SK-N-SH (cell line): Measurements from ENCODE around the gene ZNF879. TPM values are rescaled to one million over a fixed set of nuclear protein-coding genes. Genes with fewer than 3 reads are reported as not detected.

Experiments
- CTCF ChIA-PET: fragments of 300-600, 350-600 bp; formaldehyde crosslinking; extraction: SDS; loops from one replicate; lab custom pipeline; 2021; lab: Yijun Ruan, JAX
- POLR2A ChIA-PET: fragments of 350-600 bp; sonication (Branson Sonifier 250); formaldehyde crosslinking; extraction: SDS; loops from one replicate; lab custom pipeline; 2020; ENCODE audit warnings: antibody characterized with exemption, inconsistent platforms; lab: Yijun Ruan, JAX
- DNase-seq: peaks from one replicate; pipeline ENCODE4 v3.0.0; 2012
- H2AFZ ChIP-seq: fragments of 200-600 bp; sonication (generic); 2 replicates; pipeline ENCODE4 v1.8.1; 2016; ENCODE audit warnings: antibody characterized with exemption, mild to moderate bottlenecking, low read depth
- H3F3A ChIP-seq: fragments of 200-600 bp; sonication (generic); replicated peaks from 2 replicates; pipeline ENCODE3; 2016; ENCODE audit warnings: antibody characterized with exemption, mild to moderate bottlenecking; ENCODE audit not compliant: insufficient read depth
- H3K27ac ChIP-seq, 2 experiments: fragments of 200-500 bp in 1 of 2; fragments of 200-600 bp in 1 of 2; sonication (Bioruptor generic) in 1 of 2; sonication (generic), shearing (Covaris generic) in 1 of 2; 2 replicates each; pipeline versions ENCODE4 v1.5.1 to v1.6.1; 2014 to 2016; ENCODE audit warnings: low read depth in 2 of 2, inconsistent platforms in 1 of 2, low read length in 1 of 2, mild to moderate bottlenecking in 1 of 2, mixed read lengths in 1 of 2
- H3K27me3 ChIP-seq: fragments of 200-600 bp; sonication (generic), shearing (Covaris generic); 2 replicates; pipeline ENCODE4 v1.6.1; 2016; ENCODE audit warnings: mixed run types; ENCODE audit not compliant: insufficient read depth
- H3K36me3 ChIP-seq, 2 experiments: fragments of 200-500 bp in 1 of 2; fragments of 200-600 bp in 1 of 2; sonication (Bioruptor generic) in 1 of 2; sonication (generic) in 1 of 2; replicated peaks in 1 of 2; 2 replicates each; pipeline versions ENCODE3 to v1.5.1; 2014 to 2016; ENCODE audit warnings: low read length in 1 of 2, mild to moderate bottlenecking in 1 of 2; ENCODE audit not compliant: insufficient read depth in 2 of 2, control insufficient read depth in 1 of 2
- H3K4me1 ChIP-seq, 2 experiments: fragments of 200-500 bp in 1 of 2; fragments of 200-600 bp in 1 of 2; sonication (Bioruptor generic) in 1 of 2; sonication (generic), shearing (Covaris generic) in 1 of 2; 2 replicates each; pipeline versions ENCODE4 v1.5.1 to v1.6.1; 2014 to 2016; ENCODE audit warnings: low read depth in 1 of 2, low read length in 1 of 2, mixed run types in 1 of 2; ENCODE audit not compliant: insufficient read depth in 2 of 2, control insufficient read depth in 1 of 2
- H3K4me2 ChIP-seq: fragments of 200-600 bp; sonication (generic), shearing (Covaris generic); 2 replicates; pipeline ENCODE4 v1.6.1; 2017; ENCODE audit warnings: mixed run types
- H3K4me3 ChIP-seq, 2 experiments: fragments of 200-500 bp in 1 of 2; fragments of 200-600 bp in 1 of 2; sonication (Bioruptor generic) in 1 of 2; sonication (generic), shearing (Covaris generic) in 1 of 2; 2 replicates each; pipeline versions ENCODE4 v1.5.1 to v1.8.1; 2014 to 2016; ENCODE audit warnings: low read depth in 2 of 2, inconsistent platforms in 1 of 2, low read length in 1 of 2, mild to moderate bottlenecking in 1 of 2, mixed read lengths in 1 of 2, moderate library complexity in 1 of 2
- H3K79me2 ChIP-seq: fragments of 200-600 bp; sonication (generic); 2 replicates; pipeline ENCODE4 v1.8.1; 2017; ENCODE audit warnings: mild to moderate bottlenecking; ENCODE audit not compliant: insufficient read depth
- H3K9ac ChIP-seq: fragments of 200-600 bp; sonication (generic); 2 replicates; pipeline ENCODE4 v1.6.1; 2017; ENCODE audit warnings: mixed run types
- H3K9me2 ChIP-seq: fragments of 200-600 bp; sonication (generic); 2 replicates; pipeline ENCODE4 v1.6.1; 2017; ENCODE audit warnings: mixed run types
- H3K9me3 ChIP-seq: fragments of 200-600 bp; sonication (generic); 2 replicates; pipeline ENCODE4 v1.6.1; 2017; ENCODE audit warnings: mixed run types, mild to moderate bottlenecking, moderate library complexity
- H4K20me1 ChIP-seq: fragments of 200-600 bp; sonication (generic); 2 replicates; pipeline ENCODE4 v1.6.1; 2017; ENCODE audit warnings: mild to moderate bottlenecking, mixed run types; ENCODE audit not compliant: insufficient read depth
- CHD2 ChIP-seq: fragments of 150-350 bp; IDR thresholded peaks from 2 replicates; pipeline ENCODE4 v1.6.1; 2018; ENCODE audit warnings: low read length; ENCODE audit not compliant: partially characterized antibody
- ELF1 ChIP-seq: IDR thresholded peaks from 2 replicates; pipeline ENCODE4 v1.4.0; 2012
- EZH2phosphoT487 ChIP-seq: fragments of 200-600 bp; sonication (generic); IDR thresholded peaks from 2 replicates; pipeline ENCODE4 v1.6.1; 2017; ENCODE audit warnings: low read depth, mixed run types, mild to moderate bottlenecking, antibody characterized with exemption, moderate library complexity, borderline replicate concordance
- FOXM1 ChIP-seq: IDR thresholded peaks from 2 replicates; pipeline ENCODE4 v1.4.0; 2012; ENCODE audit warnings: low read depth, mild to moderate bottlenecking
- MXI1 ChIP-seq: IDR thresholded peaks from 2 replicates; pipeline ENCODE4 v1.6.1; 2012; ENCODE audit warnings: mild to moderate bottlenecking, low read depth, low read length, improper control_type of control experiment
- NRF1 ChIP-seq: IDR thresholded peaks from 2 replicates; pipeline ENCODE4 v1.6.1; 2012; ENCODE audit warnings: low read depth, mild to moderate bottlenecking, low read length
- POLR2AphosphoS5 ChIP-seq: IDR thresholded peaks from 2 replicates; pipeline ENCODE4 v1.6.1; 2012; ENCODE audit warnings: low read depth, low read length
- RAD21 ChIP-seq: IDR thresholded peaks from 2 replicates; pipeline ENCODE4 v1.6.1; 2012; ENCODE audit warnings: mild to moderate bottlenecking, low read length
- RXRA ChIP-seq: IDR thresholded peaks from 2 replicates; pipeline ENCODE4 v1.4.0; 2012; ENCODE audit warnings: low read depth, mild to moderate bottlenecking, borderline replicate concordance
- SMC3 ChIP-seq: IDR thresholded peaks from 2 replicates; pipeline ENCODE4 v1.6.1; 2012; ENCODE audit warnings: low read depth, low read length, improper control_type of control experiment
- TAF1 ChIP-seq: IDR thresholded peaks from 2 replicates; pipeline ENCODE4 v1.6.1; 2012; ENCODE audit warnings: low read depth, mild to moderate bottlenecking, low read length, moderate library complexity, borderline replicate concordance
- WGBS: methylation state at CpG from one replicate; pipeline ENCODE4 v1.1.6; 2017; ENCODE audit warnings: low lambda C conversion rate; 5-methylcytosine and 5-hydroxymethylcytosine counted together
- polyA plus RNA-seq, 3 experiments: library from polyadenylated mRNA; depleted of rRNA; stranded (reverse); fragments of >200 nt; gene quantifications; 2 replicates each; pipeline ENCODE4 v1.2.3, GENCODE V29; 2012
- TF ChIP-seq, protein P1 (sequence below): IDR thresholded peaks from 2 replicates; pipeline ENCODE4 v1.4.0; 2012; ENCODE audit warnings: low read depth
- TF ChIP-seq, protein P2 (sequence below): fragments of 150-350 bp; IDR thresholded peaks from 2 replicates; pipeline ENCODE4 v1.6.1; 2016; ENCODE audit warnings: mild to moderate bottlenecking, low read depth, low read length

Gene ZNF879
- polyA plus RNA-seq, 1 of the 3 experiments (the other 2 are of a cell fraction) = 0.44 TPM

DNA sequence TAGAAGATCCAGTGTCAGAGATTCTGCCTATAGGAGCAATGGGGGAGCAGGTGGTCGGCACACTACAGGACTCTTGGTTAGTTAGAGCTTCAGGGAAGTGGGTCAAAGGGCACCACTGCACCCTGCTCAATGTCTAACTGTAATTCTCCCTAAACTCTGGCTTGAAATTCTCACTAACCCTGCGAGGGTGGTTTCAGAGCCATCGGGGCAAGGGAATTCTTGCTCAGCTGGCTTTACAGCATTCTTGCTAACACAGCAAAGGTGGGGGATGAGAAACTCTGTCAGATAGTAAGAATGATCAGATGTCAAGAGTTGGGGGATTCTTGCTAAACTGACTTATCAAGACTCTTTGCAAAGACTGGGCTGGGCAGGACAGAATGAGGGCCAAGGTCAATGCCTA is 31.8 kb downstream of the ZNF879 start (continued):
- TF ChIP-seq FOXM1 = no peak
- no peak for TF ChIP-seq CHD2

DNA sequence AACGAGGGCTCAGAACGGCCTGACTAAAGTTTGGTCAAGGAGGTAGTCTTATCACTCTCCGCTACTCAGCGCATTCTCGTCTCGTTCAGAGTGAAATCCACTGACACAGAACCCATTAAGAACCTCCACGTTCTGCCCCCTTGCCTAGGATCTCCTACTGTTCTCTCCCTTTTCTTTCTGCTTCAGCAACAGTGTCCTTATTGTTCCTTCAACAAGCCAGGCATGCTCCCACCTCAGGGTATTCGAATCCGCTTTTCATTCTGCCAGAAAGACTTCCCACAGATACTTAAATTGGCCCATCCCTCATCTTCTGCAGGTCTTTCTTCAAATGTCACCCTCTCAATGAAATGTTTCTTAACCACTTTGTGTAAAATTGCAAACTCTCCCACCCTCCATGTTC is 32.2 kb downstream of the ZNF879 start:
- TF ChIP-seq EZH2phosphoT487 (no peak), POLR2AphosphoS5 (no peak), RAD21 (no peak), RXRA (no peak), NRF1 (no peak), MXI1 (no peak), ELF1 (no peak), TAF1 (no peak), SMC3 (no peak), FOXM1 (no peak)
- TF ChIP-seq, protein P1, sequence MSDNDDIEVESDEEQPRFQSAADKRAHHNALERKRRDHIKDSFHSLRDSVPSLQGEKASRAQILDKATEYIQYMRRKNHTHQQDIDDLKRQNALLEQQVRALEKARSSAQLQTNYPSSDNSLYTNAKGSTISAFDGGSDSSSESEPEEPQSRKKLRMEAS = no peak
- TF ChIP-seq, protein P2, sequence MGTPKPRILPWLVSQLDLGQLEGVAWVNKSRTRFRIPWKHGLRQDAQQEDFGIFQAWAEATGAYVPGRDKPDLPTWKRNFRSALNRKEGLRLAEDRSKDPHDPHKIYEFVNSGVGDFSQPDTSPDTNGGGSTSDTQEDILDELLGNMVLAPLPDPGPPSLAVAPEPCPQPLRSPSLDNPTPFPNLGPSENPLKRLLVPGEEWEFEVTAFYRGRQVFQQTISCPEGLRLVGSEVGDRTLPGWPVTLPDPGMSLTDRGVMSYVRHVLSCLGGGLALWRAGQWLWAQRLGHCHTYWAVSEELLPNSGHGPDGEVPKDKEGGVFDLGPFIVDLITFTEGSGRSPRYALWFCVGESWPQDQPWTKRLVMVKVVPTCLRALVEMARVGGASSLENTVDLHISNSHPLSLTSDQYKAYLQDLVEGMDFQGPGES = no peak
- ChIA-PET CTCF (no interaction called here), POLR2A (no interaction called here)
- Histone ChIP-seq H3K27me3 (no peaks in the 10 kb centered on the region), H3K79me2 (peaks cover 1% of the 10 kb centered on the region; the same call in 1 of the 2 replicates), H3K36me3 (no peaks in the 10 kb centered on the region), H3K9ac (no peak overlapping the region), H3K4me1 (peaks cover 0 to 1% of the 10 kb centered on the region in 2 experiments; a peak in 2 of 4 replicates), H3K27ac (no peak overlapping the region), H3K9me2 (no peaks in the 10 kb centered on the region), H3K4me3 (no peak overlapping the region), H3F3A (no peaks in the 10 kb centered on the region), H4K20me1 (no peaks in the 10 kb centered on the region), H2AFZ (no peak overlapping the region), H3K9me3 (no peaks in the 10 kb centered on the region; the same call in 1 of the 2 replicates), H3K4me2 (no peak overlapping the region)
- WGBS = 20% methylated on average over 9 of the region's 9 CpGs
- no peak for DNase-seq
